ENCODE results near the gene BLOC1S1.
"Not testable (repeated sequence)": the region's sequence is repeated elsewhere in the genome, so short reads cannot be mapped to it uniquely, and the experiment has no call there.

Gene BLOC1S1

GRCh38 chr12:55745361-55746173 is 29.7 kb downstream of the BLOC1S1 start:
- DNase-seq (ENCODE audit: low read depth in 3 of 3): no peak

DNA sequence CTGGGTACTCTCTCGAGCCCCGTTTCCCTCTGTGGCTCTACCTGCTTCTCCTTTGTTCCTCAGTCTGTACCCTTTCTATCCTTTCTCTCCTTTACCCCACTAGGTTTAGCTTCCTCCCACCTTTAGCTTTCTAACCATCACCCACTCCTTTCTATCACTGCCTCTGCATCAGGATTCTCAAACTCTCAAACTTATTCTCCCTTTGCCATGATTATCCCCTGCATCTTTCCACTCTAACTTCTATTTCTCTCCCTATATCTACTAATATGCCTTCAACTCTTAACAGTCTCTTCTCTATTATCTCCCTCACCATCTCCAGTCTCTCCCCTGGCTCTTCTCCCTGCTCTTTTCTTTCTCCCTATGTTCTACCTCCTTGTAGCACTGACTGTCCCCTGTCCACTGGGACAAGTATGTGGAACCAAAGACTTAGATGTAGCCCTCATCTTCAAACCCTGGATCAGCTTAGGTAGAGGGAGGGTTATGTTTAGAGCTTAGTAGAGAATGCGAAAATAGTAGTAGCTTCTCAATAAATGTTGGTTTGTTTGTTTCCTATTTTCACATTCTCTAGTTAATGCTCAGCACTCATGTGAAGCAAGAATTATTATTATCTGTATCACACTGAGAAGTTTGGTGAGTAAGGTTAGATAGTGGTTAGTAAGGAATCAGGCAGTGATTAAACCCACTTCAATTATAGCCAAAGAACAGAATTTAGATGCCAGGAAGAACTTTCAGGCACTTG is 30.5 kb downstream of the BLOC1S1 start:
- no peak for DNase-seq (ENCODE audit: low read depth in 3 of 3)

- no peak for DNase-seq (ENCODE audit: low read depth in 3 of 3)
Measured at GRCh38 chr12:55746913-55747231, 31.0 kb downstream of the BLOC1S1 start.

GRCh38 chr12:55748230-55748993 is 32.6 kb downstream of the BLOC1S1 start:
- no peak for DNase-seq (ENCODE audit: low read depth in 3 of 3)

DNA sequence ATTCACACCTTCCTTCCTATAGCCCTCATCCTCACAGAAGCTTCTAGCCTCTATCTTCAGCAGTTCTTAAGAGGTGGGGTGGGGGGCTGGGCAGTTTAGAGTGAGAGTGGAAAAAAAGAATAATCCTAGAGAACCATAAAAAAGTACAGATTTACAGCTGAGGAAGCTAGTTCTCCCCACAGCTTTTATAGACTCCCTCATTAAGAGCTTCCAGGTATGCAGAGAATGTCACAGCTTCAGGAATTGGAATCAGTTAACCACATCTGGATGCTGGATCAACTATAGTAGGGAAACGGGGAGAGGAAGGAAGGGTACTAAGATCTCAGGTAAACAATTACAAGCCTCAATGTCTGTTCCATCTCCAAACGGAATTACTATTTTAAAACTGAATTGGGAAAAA is 39.4 kb downstream of the BLOC1S1 start:
- DNase-seq (ENCODE audit: low read depth in 3 of 3): no peak

DNA sequence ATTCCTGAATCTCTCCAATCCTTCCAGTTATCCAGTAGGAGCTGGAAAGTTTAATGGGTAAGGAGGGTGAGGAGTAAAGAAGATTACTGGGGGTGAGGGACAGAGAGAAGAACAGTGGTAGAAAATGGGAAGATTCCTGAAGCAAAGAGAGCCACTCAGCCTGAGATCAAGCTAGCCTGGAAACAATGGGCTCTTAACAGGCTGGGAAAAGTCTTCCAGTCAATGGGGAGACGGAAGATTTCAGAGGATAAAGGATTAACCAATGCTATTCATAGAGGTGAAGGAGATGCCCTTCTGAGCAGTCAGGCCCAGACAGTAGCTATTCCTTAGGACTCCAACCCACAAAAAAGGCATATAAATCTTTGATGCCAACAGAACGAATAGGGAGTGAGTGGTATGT is 41.9 kb downstream of the BLOC1S1 start:
- DNase-seq (ENCODE audit: low read depth in 3 of 3): no peak

DNA sequence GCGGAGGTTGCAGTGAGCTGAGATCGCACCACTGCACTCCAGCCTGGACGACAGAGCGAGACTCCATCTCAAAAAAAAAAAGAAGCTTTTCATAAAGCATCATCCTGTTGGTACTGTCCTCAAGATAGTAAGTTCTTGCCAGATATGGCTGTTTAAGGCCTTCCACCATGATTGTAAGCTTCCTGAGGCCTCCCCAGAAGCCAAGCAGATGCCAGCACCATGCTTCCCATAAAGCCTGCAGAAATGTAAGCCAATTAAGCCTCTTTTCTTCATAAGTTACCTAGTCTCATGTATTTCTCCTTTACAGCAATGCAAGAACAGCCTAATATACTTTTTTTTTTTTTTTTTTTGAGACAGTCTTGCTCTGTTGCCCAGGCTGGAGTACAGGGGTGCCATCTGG is 42.7 kb downstream of the BLOC1S1 start:
- DNase-seq (ENCODE audit: low read depth in 3 of 3): not testable (repeated sequence)

DNA sequence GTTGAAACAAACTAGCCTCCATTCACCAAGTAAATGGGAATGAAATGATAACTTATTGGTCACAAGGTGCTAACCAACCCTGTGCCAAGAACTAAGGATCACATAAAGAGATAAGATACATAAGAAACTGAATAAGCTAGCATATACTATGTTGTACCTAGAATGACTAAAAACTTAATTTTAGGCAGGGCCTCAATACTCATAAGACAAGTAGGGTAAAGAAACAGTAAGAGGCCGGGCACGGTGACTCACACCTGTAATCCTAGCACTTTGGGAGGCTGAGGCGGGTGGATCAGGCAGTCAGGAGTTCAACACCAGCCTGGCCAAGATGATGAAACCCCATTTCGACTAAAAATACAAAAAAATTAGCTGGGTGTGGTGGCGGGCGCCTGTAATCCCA is 44.8 kb downstream of the BLOC1S1 start:
- no peak for DNase-seq (ENCODE audit: low read depth in 3 of 3)

GRCh38 chr12:55762646-55763045 is 46.8 kb downstream of the BLOC1S1 start:
- DNase-seq (ENCODE audit: low read depth in 3 of 3): no peak

DNA sequence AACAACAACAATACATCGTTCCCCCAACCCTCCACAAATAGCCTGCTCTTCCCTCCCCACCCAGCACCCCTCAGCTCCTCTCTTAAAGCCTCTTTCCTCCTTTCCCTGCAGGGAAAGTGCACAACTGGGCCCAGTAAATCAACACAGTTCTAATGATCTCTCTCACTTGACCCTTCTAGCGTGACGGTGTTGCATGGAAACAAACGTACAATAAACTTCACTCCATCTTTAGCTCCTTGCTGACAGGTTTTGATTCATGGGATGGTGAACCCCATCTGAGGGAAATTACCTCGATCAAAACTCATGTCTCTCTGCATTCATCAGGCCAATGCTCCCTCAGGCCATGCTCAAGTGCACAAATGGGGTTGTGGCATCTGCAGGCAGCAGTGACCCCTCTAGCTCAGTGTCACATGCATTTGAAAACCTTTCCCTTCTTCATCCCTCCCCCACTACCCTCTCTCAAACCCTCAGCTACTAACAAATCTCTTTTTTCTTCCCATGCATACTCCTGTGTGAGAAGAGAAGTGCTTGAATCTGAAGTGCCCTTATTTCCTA is 50.0 kb downstream of the BLOC1S1 start:
- DNase-seq (ENCODE audit: low read depth in 3 of 3): no peak

GRCh38 chr12:55767156-55767555 is 51.3 kb downstream of the BLOC1S1 start:
- no peak for DNase-seq (ENCODE audit: low read depth in 3 of 3)
